HS-5 (cell line): ENCODE results near the gene ZNF317.

Experiments used
- DNase-seq: peaks from one replicate; pipeline ENCODE4 v3.0.0-alpha.2; 2012; ENCODE audit warnings: low read depth

Gene ZNF317

DNA sequence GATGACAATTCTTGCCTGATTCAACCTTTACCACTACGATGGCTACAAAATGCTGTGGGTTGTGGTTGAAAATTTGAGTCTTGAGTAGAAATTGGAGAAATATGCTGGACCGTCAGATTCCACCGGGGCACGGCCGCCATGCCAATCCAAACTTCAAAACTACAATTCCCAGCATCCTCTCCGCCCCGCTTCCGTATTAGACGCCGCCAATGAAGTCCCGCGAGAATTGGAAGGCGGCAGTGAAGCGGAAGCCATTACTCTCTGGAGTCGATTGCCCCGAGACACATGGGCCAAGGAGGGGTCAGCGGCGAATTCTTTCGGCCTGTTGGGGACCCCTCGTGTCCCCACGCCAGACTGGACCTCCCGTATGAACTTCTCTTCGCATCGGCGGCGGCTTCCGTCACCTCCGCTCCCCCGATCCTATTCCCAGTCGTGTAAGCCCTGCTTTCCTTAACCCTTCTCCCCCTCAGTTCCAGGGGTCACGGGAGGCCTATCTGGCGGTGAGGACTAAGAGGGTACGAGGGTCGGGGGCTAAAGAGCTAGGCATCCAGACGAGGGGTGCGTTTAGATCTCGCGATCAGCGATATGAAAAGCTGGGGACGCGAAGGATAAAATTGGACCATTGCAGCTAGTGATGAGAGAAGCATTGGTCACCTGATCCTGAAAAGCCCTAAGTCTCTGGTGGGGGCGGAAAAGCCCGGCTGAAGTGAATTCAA, at the start of gene ZNF317:
TSS of gene ZNF317 (plus strand) at position 239 of the 716 bp plus-strand sequence. CDS start 15,620 bp downstream, outside the sequence.
- peak; percentile 63 for DNase-seq

DNA sequence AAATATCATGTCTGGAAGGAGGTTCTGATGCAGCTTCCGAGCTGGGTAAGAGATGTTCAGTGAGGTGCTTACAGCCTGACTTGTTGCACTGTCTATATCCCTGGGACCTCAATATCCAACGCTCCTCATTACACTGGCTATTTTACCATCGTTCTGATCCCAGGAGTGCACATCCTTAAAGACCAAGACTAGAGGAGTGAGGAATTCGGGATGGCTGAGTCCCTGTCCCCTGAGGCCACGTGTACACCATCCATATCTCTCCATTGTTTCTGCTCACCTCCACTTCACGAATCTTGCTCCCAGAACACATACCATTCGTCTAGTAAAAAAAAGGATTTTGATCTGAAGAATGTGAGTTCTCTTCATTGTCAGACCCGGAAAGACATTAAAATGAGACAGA, 32.8 kb upstream of the ZNF317 start, which contains the start of gene OR7G2:
TSS of gene OR7G2 (minus strand) at position 101 of the 400 bp plus-strand sequence. CDS start 4,232 bp downstream, outside the sequence.
- DNase-seq, result no peak

DNA sequence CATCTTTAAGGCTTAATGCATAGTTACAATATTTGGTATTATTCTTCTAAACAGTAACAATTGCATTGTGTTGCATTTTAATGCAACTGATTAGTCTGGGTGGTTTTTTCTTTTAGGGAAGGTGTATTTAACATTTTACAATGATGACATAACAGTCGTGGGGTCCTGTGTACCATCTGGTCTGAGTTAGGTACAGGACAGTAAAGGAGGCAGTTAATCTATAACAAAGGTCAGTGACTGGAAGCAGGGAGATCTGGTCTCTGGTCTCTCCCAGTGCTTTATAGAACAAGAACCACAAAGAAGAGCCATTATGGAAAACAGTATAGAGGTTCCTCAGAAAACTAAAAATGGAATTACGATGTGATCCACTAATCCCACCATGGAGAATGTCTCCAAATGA, 30.2 kb upstream of the ZNF317 start:
- DNase-seq, result no peak

DNA sequence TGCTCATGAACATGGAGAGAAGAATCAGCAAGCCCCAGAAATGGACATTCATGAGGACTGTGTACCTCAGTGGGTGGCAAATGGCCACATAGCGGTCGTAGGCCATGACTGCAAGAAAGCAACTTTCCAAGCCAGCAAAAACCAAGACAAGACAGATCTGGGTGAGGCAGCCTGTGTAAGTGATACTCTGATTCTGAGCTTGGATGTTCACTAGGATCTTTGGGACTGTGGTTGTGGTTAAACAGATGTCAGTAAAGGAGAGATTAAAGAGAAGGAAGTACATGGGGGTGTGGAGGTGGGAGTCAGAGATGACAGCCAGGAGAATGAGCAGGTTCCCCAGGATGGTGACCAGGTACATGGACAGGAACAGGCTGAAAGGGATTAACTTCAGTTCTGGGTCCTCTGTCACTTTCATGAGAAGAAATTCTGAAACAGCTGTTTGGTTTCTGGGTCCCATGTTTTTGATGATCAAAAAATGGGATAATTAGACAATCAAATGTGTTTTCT, 24.8 kb upstream of the ZNF317 start, which contains the start of gene OR7G1:
TSS of gene OR7G1 (minus strand) at position 457 of the 507 bp plus-strand sequence. CDS start at position 457, 0 bp downstream.
- DNase-seq, result no peak

DNA sequence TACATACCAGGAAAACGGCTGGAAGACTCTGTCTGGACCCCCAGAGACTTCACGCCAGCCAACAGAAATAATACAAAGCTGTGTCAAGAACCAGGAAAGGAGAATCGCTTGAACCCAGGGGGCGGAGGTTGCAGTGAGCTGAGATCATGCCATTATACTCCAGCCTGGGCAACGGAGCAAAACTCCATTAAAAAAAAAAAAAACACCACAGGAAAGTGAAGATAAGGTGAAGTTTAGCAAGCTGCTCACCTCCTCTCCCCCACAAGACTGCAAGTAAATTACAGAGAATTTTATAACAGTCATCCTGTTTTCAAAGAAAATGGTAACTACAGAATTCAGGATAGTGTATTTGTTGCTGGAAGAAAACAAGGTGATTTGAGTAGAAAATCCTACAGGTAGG, 23.6 kb upstream of the ZNF317 start:
- DNase-seq, result no peak

DNA sequence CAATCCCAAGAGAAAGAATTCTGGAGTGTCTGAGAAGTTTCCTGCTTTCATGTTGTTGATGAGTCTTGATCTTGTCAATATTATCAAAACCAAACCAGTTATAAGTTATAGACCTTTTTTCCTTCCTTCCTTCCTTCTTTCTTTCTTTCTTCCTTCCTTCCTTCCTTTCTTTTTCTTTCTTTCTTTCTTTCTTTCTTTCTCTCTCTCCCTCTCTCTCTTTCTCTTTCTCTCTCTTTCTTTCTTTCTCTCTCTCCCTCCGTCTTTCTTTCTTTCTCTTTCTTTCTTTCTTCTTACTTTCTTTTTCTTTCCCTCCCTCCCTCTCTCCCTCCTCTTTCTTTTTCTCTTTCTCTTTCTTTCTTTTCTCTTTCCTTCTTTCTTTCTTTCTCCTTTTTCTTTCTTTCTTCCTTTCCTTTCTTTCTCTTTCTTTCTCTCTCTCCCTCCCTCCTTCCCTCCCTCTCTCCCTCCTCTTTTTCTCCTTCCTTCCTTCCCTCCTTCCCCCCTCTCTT, 13.2 kb upstream of the ZNF317 start, which contains the start of gene OR7G3:
TSS of gene OR7G3 (minus strand) at position 51 of the 506 bp plus-strand sequence. CDS start at position 51, 0 bp downstream.
- no peak for DNase-seq

DNA sequence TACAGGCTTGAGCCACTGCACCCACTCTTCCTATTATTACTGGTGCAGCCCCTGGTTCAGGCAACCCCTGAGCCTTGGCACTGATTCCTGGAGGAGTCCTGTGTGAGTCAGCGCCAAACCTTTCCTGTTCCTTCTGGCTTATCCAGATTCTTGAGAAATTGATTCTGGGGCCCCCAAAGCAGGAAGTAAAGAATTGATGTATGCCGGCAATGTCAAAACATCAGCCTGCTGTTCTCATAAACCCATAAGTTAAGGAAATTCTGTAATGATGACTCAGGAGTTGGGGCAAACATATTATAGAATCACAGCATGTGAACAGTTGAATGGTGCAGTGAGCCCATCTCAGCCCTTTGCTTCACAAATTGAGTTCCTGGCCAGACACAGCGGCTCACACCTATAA, 12.0 kb upstream of the ZNF317 start:
- peak; percentile 90 for DNase-seq

DNA sequence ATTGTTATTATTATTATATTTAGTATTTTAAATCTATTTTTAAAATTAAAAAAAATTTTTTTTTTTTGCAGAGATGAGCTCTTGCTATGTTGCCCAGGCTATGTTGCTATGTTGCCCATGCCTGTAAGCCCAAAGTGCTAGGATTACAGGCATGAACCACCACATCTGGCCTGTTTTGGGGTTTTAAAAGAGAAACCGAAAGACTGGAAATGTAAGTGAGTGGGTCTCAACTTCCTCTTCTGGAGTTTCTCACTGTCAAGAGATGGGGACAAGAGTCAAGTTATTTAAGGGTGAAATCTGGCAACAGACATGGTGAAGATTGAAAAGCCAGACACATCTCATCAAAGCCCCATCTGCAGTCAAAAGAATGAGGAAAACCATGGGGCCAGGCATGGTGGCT, 9.2 kb upstream of the ZNF317 start:
- DNase-seq, result no peak

DNA sequence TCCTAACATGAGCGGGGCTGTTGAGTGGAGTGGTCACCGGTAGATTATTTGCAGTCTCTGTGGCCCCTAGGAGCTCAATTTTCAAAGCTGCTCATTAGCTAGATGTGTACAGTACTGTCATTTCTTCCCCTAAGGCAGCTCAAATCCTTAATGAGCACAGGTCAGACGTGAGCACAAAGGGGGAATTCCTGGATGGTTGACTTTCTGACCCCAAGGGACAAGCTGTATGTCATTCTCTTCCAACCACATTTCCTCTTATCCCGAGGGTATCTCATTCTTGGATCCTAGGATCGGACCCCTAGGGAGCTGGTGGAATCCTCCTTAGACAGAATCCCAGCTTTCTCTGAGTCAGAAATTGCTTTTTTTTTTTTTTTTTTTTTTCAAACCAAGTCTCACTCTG, 7.8 kb upstream of the ZNF317 start:
- no peak for DNase-seq

DNA sequence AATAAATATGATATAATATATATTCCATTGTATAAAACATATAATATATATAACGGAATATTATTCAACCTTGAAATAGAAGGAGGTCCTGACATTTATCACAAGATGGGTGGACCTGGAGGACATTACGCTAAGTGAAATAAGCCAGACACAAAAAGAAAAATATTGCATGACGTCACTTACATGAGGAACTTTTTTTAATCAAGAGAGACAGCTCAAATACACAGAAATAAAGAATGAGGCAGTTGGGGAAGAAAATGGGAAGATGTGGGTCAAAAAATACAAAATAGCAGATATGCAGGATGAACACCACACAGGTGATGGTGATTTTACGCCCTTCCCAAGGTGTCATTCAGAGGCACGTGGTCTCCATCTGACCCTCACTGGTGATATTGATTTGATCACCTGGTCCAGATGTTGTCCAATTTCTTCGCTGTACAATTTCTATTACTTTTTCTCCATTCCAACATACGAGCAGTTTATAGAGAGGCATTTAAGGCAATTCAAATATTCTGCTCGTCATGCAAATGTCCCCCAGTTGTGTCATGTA, 513 bp upstream of the ZNF317 start:
- no peak for DNase-seq

DNA sequence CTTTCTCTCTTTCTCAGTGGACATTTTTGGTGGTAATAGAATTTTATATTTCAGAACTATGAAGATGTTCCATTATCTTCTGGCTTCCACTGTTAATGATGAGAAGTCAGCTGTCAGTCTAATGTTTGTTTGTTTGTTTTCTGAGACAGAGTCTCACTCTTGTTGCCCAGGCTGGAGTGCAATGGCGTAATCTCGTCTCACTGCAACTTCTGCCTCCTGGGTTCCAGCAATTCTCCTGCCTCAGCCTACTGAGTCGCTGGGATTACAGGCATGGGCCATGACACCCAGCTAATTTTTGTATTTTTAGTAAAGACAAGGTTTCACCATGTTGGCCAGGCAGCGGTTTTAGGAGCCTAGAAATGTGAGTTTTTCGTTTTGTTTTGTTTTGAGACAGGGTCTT, 4.7 kb downstream of the ZNF317 start:
- DNase-seq, result no peak

DNA sequence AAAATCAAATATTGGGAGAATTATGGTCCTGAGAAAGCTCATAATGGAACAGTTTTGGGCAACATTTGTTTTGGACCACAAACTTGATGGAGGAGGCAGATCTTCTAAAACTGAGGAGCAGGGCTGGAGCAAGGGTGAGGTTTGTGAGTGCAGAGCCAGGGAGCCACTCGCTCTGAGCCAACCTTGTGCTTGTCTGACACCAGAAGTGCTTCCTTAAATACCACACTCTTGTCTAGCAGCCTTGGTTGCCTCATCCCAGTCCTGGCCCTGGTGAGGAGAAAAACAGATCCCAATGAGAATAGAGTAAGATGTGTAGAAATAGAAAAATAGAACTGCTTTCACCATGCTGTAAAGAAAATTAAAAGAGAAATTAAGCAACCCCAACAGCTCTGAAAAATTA, 6.7 kb downstream of the ZNF317 start:
- no peak for DNase-seq

DNA sequence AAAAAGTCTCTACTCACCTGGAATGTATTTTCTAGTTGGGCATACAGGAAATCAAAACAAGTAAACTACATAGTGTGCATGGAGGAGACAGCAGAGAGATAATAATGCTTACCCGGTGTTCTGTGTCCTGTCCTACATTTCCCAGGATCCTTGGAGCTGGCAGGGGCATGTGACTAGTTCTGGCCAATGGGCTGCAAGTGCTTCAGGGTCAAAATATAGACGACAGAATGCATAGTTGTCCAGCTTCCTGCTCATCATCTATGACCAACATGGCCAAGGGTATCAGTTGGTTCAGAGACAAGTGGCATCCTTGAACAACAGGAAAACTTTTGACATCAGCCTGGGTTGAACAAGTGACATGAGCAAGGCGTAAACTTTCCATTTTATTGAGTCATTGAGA, 8.5 kb downstream of the ZNF317 start:
- DNase-seq, result no peak

DNA sequence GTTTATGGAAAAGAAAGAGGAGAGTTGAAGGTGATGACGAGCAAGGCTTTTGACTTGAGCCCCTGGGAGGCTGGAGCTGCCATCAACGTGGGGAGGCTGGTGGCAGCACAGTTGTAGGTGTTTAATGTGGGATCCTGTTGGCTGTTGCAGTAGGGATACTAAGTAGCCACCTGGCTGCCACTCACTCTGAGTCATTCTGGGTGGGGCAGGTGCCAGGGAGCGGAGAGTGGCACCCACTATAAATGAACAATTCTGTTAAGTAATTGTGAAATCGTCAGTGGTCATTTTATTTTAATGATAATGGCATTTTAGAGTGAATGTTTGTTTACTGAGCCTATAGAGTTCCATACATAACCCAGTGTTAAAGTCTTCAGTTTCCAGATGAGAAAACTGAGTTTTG, 9.8 kb downstream of the ZNF317 start:
- DNase-seq, result no peak

DNA sequence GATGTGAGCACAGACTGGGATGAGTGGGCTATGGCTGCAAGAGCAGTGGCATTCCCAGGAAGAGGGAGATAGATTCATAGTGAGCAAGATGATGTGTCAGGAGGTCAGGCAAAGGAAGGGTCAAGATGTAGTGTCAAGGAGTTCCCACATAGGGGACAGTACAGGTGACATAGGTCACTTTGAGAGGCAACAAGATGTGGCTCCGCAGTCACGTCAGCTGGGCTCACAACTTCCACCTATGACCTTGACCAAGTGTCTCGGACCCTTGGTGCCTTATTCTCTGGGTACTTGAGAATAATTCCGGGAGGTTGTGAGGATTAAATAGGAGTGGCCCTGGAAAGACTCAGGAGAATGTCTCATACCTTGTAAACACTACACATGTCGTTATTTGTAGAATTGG, 10.5 kb downstream of the ZNF317 start:
- DNase-seq, result no peak

DNA sequence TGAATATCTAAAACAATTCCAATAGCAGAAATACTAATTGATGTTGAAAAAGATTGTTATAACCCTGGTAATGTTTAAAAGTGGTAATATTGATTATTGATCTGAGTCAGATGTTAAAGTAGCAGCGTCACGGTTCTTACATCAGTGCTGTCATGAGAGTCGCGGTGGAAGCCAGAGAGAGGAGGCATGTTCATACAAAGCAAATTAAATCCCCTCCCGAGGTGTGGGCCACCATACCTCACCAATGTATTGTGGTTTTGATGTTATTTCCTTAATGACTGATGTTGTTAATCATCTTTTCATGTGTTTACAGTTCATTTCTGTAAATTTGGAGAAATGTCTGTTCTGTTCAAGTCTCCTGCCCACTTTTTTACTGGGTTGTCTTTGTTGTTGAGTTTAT, 11.2 kb downstream of the ZNF317 start:
- DNase-seq, result no peak

DNA sequence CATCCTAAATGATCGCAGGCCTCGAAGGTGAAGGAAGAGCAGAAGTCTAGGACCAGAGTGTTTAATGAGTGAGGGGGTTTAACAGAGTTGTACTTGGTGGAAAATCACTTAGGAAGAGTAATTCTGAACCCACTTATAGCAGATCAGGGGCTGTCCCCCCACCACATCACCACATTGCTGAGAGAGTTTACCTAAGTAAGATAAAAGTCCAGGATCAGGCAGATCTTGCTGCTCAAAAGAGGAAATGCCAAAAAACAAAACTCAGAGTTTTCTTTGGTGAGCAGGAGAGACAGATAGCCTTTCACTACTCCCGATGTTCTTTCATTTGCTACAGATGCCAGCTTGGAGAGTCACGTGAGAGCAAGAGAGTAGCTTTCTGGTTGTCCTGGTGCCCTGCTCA, 15.4 kb downstream of the ZNF317 start:
- no peak for DNase-seq

DNA sequence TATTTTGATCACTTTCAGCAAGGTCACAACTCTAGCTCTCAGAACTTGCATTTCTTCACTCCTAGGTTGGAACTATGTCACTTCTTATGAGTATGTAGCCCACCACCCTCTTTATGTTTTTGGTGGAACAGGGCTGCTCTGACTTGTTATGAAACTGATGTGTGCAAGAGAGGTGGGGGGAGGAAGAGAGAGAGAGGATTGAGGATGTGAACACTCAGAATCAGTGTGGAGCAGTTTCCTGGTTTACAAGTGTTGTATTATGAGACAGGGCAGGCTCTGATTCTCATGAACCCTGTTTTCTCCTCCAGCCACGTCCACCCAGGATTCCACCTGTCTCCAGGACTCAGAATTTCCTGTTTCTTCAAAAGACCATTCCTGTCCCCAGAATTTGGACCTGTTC, 16.1 kb downstream of the ZNF317 start:
- no peak for DNase-seq

DNA sequence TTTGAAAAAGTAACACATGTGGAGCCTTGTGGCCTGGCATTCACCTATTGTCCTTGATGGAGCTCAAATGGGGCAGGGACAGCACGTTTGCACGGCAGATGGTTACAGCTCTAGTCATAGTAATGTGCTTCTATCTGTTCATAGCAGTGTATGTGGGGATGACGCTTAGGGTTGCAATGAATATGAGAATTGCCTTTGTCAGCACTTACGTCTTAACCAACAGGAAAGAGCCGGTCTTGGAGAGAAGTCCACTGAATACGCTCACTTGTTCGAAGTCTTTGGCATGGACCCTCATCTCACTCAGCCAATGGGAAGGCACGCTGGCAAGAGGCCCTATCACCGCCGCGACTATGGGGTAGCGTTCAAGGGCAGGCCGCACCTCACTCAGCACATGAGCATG, 19.7 kb downstream of the ZNF317 start:
- DNase-seq, result no peak

DNA sequence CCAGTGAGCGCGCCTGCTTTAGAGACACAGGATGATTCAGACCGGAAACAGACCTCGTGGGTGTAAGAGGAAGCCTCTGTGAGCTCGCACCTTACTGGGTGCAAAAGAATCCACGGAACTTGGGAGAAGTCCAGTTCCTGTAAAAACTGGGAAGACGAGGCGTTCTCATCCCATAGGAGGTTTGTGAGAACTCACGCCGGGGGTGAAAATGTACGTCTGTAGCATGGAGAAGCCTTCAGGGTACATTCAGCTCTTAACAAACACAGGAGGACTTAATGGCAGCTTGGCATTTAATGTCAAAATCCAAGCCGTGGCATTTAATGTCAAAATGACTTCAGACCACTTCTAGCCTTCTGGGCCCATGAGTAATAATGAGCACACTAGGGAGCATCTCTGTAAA, 21.2 kb downstream of the ZNF317 start:
- DNase-seq, result no peak

DNA sequence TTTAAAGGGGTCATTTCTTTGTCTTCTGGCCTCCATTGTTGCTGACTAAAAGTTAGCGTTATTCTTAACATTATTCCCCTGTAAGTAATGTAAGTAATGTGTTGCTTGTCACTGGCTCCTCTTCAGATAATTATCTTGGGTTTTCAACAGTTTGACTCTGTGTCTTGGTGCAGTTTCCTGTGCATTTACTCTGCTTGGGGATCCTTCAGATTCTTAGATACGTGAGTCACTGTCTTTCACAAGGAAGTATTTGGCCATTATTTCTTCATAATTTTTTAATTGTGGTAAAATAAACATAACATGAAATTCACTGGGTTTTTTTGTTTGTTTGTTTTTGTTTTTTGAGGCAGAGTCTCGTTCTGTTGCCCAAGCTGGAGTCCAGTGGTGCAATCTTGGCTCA, 25.1 kb downstream of the ZNF317 start:
- DNase-seq, result no peak

DNA sequence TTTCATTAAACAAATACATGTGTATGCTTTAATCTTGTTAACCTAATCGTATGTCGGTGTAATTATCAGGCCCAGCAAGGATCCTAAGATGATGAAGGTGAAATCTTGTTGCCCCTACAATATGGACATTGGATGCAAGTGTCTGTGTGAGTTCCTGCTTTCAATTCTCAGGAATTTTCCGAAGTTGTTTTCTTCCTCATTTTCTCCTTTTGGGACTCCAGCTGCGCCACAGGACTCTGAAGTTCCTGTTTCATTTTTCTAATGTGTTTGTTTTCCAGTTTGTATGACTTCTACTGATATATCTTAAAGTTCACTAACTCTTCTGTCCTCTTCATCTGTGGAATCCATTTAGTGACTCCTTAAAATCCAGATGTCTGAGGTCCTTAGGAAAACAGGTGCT, 26.6 kb downstream of the ZNF317 start:
- no peak for DNase-seq

DNA sequence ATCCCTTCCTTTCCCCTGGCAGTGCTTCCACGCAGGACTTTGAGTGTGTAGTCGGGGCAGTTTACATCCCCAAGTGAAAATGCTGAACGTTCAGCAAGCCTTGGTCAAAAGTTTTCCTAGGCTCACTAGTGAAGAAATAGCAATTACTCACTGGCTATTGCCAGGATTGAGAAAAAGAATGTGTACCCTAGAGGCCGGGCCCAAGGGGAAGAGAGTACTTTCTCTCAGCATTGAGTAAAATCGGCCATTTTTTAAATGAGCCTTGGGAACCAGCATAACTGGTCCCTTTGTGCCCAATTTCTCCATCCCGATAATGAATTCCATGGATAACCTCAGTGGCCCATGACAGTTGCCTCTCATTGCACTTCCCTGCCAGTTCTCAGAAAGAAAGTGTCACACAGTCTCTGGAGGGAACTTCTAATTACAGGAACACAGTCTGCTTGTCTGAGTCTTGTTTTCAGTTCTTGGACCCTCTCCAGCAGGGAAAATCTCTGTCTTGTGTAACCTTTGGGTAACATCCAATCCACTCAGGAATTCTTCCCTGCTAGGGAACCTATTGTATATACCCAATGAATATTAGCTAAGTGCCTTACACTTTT, 31.3 kb downstream of the ZNF317 start:
- DNase-seq, result no peak
